Hindlimb muscle (tissue), 1 donor: Measurements from ENCODE around the gene PRKCE. TPM values are rescaled to one million over a fixed set of nuclear protein-coding genes. Genes with fewer than 3 reads are reported as not detected.

Experiments used
- DNase-seq: peaks from one replicate; pipeline ENCODE4 v3.0.0-alpha.2; 2013
- polyA plus RNA-seq: library from polyadenylated mRNA; unstranded; fragments of 120-200 nt; gene quantifications from one replicate; pipeline ENCODE4 v1.2.1, GENCODE V29; 2013; ENCODE audit not compliant: insufficient read length

Gene PRKCE
- polyA plus RNA-seq, 1 donor: 4.6 TPM

- no peak for DNase-seq
Observed at GRCh38 chr2:46095830-46096229, 444.4 kb downstream of the PRKCE start.

- no peak for DNase-seq
Observed at GRCh38 chr2:46096260-46096659, 444.8 kb downstream of the PRKCE start.

GRCh38 chr2:46097714-46098480, 446.4 kb downstream of the PRKCE start:
- peak; percentile 87 for DNase-seq

- no peak for DNase-seq
Observed at GRCh38 chr2:46098621-46099062, 447.2 kb downstream of the PRKCE start.

- no peak for DNase-seq
Observed at GRCh38 chr2:46101557-46102220, 450.2 kb downstream of the PRKCE start.

GRCh38 chr2:46106690-46107089, 455.2 kb downstream of the PRKCE start:
- no peak for DNase-seq

GRCh38 chr2:46114996-46115395, 463.5 kb downstream of the PRKCE start:
- no peak for DNase-seq

- no peak for DNase-seq
Observed at GRCh38 chr2:46116150-46116549, 464.7 kb downstream of the PRKCE start.

GRCh38 chr2:46116553-46116991, 465.1 kb downstream of the PRKCE start:
- no peak for DNase-seq

GRCh38 chr2:46117379-46117778, 465.9 kb downstream of the PRKCE start:
- DNase-seq: no peak

GRCh38 chr2:46117994-46118393, 466.5 kb downstream of the PRKCE start:
- DNase-seq: no peak

GRCh38 chr2:46118656-46119371, 467.3 kb downstream of the PRKCE start:
- DNase-seq: no peak

GRCh38 chr2:46119453-46119852, 468.0 kb downstream of the PRKCE start:
- peak; percentile 26 for DNase-seq

GRCh38 chr2:46120792-46121555, 469.5 kb downstream of the PRKCE start:
- no peak for DNase-seq

GRCh38 chr2:46122318-46122976, 471.0 kb downstream of the PRKCE start:
- DNase-seq: no peak

GRCh38 chr2:46123013-46123412, 471.5 kb downstream of the PRKCE start:
- no peak for DNase-seq

- DNase-seq: no peak
Observed at GRCh38 chr2:46125798-46126197, 474.3 kb downstream of the PRKCE start.

- no peak for DNase-seq
Observed at GRCh38 chr2:46126571-46126970, 475.1 kb downstream of the PRKCE start.

GRCh38 chr2:46127176-46127575, 475.7 kb downstream of the PRKCE start:
- DNase-seq: no peak

- DNase-seq: no peak
Observed at GRCh38 chr2:46130511-46130910, 479.0 kb downstream of the PRKCE start.

GRCh38 chr2:46132996-46133395, 481.5 kb downstream of the PRKCE start:
- no peak for DNase-seq
